HG03378 (cell line): ENCODE data around the gene OGDH.
A peak's percentile ranks its signal among the peaks of the same experiment; 100 is the strongest.

Source experiments
- ATAC-seq: cut with Tn5 transposase; IDR thresholded peaks from one replicate; pipeline ENCODE4 v1.9.1; 2021; ENCODE audit warnings: mild to moderate bottlenecking, moderate library complexity; ENCODE audit not compliant: unreplicated experiment

The OGDH gene

DNA sequence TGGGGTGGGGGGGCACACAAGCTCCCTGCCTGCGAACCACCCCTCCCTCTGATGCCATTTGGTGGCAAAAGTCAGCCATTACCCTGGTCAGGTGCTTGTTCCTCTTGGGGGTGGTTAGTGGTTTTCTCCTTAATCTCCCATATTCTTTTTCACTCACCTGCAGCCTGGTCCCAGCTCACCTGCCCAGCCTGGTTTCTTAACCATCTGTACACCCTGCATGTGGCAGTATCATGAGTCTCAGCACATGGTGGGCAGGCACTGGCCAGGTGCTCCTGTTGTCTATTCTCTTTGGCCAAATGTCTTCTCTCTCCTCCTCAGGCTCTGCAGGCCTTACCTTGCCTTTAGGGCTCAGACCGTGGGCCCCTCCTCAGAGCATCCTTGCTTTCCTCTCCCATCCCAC lies 30.5 kb downstream of the OGDH start:
- ATAC-seq: no peak

DNA sequence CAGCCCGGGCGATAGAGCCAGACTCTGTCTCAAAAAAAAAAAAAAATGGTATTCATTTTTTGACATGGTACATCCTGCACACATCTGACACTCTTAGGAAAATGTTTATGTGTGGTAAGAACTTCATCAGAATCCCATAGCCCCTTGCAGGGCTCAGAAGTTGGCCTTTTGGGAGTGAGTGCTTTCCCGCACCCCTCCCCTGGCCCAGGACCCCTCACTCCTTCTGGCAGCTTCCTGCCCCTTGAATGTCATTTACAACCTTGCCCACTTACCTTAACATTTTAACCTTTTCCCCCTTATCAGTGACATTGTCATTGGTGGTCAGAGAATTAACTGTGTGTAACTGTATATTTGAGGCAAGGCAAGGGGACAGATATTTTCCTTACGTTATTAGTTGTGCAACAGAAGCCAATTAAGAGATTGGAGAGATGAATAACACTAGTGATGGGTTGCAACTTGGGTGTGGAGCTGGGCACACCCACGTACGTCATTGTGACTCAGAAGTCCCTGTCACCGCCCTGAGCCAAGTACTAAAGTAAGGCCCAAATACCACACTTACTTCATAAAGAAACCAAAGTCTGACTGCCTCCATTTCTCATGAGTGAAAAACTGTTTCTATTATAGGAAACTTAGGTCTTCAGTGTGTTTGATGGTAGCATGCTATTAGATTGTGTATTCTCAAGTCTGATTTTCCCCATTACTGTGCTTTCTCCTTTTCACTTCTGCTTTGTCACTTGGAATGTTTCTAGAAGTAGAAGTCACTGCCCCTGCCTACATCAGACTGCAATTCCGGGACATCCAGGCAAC lies 31.6 kb downstream of the OGDH start:
- peak; percentile 55 for ATAC-seq

DNA sequence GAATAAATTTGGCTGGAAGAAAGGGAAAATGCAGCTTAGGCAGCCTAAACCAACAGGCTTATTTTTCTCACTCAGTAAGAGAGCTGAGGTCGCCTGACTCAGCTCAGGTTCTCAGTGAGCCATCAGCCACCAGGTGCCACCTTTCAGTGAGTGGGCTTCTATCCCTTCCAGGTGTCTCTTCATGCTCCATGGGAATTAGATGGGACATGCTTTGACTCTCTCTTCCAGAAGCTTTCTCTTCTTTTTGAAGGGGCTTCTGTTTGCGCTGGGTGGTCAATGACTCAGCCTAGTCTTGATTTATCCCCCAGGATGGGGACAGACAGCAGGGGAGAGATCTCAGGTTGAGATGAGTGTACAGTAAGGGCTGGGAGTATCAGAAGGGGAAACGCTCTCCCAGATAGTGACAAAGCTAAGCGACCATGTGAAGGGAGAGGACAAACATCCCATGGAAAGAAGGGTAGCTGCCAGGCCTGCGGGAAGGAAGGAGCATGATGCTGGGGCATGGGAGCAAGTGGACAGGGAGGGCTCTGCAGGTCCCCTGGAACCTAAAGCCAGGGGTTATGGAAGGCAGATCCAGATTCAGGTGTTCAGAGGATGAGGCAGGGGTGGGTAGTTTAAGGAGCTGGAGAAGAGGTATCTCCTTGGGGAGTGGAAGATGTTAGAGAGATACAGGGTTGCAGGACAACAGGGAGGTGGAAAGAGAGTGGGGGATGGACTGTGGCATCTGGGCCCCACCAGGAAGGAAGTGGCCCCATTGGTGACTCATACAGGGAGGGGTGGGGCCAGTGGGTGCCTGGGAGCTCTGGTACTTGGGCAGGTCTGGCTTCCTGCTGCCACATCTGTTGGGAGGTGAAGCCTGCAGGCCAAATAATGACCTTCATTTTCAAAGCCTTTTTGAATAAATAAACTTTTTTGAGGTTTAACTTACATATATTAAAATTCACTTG lies 32.5 kb downstream of the OGDH start:
- peak; percentile 51 for ATAC-seq

DNA sequence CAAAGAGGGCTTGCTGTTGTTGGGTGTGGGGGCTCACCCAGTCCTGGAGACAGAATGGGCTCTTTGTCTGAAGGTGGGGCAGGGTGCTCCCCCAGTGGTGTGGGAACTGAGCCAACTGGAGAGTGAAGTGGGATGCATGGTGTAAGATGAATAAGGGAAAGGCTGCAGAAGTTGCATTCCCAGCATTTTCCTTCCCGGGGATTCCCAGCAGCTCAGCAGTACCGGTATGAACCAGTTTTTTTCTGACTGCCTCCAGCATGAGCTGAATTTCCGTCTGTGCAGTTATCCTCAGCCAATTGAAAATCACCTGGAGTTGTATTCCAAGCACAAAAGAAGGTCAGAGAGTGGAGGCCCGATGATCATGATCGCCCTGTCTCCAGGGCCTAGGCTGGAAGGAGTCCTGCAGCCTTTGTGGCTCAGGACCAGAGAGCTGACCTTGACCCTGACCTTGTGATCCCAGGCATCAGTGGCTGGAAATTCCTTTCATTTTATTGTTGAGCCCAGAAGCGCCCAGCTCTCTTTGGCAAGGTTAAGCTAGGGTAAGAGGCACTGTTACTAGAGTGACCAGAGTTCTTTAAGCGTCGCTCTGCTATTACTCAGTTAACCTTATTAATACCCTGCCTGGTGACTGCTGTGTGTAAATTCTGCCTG lies 33.4 kb downstream of the OGDH start:
- ATAC-seq: no peak

DNA sequence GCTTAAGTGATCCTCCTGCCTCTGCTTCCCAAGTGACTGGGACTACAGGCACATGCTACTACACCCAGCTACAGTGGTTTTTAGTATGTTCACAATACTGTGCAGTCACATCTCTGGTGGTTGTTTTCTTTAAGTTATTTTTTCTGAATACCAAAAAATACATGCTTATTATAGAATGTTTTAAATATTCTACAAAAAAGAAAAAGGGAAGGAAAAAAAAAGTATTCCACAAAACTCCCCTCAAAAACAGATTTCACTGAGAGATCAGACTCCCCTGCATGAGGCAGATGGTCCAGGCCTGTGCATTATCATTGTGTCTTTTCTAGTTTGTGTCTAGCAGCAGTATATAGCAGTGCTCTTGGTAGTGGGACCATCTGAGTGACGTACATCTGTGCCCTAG lies 36.8 kb downstream of the OGDH start:
- no peak for ATAC-seq

DNA sequence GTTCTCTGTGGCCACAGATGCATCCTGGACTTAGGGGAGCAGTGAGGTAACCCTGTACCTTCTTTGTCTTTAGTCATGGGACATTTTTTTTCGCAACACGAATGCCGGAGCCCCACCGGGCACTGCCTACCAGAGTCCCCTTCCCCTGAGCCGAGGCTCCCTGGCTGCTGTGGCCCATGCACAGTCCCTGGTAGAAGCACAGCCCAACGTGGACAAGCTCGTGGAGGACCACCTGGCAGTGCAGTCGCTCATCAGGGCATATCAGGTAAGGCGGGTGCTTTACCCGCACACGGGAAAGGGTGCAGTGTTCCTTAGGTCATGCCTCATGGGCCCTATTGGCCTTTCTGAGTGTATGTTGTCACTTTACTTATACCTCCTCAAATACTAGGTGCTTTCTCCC lies 38.8 kb downstream of the OGDH start:
- ATAC-seq: no peak

DNA sequence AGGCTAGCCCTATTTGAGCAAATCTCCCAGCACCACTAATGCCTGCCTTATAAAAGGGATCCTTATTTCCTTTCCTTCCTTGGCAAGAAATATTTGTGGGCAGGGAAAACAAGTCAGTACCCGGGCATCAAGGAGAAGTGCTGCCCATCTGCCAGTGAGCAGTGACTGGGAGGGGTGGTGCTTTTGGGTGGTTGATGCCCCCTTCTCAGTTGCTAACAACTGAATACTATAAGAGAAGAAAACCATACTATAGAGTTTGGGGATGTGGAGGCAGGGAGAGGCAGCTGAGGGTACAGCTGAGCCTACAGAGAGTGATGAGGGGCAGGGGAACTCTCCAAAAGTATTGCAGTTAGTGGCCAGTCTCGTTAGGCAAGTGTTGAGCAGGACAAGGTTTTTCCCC lies 39.3 kb downstream of the OGDH start:
- ATAC-seq: no peak

DNA sequence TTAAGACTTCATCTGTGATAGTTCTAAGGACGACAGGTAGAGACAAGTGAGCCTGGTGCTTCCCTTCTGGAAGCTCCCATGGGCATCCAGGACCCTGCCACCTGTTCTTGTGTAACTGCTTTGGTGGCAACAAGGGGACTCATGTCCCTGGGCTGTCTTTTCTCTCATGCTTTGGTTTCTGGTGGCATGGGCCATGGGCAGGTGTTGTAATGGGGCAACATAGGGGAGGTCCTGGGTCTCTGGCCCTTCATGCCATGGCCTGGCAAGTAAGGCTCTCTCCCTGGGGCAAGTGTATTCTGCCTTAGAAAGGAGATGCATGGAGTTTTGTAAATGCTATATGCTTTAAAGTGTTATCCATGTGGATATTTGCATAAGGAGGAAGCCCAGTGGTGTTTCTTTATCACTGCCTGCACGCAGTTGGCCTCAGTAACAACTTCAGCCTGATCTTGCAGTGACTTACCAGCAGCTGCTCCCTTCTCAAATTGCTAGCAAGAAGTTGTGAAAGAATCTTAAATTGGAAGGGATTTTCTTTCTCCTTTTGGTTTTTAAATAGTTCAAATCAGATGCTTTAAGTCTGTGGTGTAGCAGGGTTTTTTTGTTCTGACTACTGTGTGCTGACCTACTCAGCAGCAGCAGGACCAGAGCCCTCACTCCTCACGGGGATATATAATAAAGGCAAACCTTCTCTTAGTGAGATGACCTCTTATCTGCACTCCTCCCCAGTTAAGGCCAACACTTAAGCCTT lies 39.9 kb downstream of the OGDH start:
- ATAC-seq: no peak

DNA sequence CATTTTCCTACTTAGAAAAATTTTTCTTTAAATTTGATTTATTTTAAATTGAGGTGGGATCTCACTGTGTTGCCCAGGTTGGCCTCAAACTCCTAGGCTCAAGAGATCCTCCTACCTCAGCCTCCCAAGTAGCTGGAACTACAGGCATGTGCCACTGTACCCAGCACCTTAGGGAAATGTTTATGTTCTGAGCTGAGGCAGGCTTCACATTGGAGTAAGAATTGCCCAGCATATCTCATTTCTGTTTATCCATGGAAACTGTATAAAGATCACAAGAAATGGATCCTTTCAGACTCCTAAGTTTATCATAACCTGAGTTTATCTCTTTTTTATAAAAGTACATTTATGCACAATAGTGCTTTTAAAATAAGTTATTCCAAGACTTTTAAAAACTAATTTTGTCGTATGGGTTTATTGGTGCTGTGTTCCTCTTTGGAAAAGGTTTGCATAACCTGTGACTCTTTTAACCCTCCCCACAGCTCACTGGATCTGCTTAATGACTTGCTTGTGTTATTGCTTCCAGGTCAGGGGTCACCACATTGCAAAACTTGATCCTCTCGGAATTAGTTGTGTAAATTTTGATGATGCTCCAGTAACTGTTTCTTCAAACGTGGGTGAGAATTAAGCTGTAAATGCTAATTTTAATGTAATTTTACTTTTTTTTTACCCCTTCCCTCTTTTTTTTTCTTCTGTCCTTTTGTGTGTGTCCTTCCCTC lies 40.7 kb downstream of the OGDH start:
- ATAC-seq: no peak

DNA sequence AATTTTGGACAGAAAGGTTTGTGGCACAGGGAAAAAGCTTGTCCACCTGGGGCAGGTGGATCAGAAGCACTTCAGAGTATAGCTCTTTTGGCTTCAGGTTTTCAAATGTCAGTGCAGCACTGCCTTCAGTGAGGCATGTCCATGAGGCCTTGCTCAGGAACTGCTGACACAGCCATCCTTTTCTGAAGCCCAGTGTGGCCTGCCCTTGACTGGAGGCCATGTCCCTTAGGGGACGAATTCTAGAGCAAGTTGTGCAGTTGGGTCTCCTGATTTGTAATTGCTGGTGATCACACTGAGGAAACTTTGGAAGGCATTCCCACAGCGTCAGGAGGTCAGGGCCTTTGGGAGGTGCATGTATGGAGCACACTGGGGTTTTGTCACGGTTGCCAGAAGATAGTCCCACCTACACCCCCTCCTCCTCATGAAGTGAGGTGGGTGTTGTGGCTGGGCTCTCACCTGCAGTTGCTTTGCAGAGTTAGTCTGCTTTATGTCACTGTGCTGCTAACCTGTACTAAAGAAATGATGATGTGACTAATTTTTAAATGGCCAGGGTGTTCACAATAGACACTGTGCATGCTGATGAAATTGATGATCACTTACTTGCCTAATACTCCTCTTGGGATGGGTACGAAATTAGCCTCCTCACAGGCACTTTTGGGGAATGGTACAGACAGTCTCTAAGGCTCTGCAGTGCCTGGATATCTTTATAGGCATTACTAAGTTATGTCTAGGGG lies 41.7 kb downstream of the OGDH start:
- ATAC-seq: no peak

DNA sequence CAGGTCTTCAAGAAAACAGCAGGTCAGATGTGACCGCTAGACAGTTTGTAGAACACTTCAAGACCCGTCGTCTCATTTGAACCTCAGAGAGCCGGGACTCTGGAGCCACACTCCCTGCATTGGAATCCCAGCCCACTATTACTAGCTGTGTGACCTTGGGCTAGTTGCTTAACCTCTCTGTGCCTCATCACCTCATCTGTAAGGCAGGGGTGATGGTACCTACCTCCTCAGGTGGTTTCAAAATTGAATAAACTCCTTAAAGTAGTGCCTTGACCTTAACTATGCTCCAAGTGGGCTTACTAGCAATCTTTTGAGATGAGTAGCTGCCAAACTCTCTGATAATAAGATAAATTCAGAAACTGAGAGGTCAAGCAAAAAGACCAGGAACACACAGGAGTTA lies 43.8 kb downstream of the OGDH start:
- ATAC-seq: no peak

DNA sequence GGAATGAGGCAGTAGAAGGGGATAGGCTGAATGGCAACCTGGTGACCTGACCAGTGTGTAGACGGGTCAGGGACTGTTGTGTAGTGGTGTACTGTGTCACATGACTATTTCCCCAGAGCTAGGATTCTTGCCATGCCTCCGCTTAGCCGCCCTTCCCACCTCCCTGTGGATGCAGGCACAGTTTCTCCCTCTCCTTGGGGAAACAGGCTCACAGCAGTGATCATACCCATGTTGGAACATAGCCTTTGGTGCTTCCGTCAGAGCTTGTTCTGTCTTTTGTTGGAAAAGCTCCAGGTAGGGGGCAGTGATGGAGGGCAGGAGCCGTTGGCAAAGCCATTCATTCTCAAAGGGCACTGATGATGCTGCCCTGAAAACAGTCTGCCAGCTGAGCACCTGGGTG lies 44.3 kb downstream of the OGDH start:
- no peak for ATAC-seq

DNA sequence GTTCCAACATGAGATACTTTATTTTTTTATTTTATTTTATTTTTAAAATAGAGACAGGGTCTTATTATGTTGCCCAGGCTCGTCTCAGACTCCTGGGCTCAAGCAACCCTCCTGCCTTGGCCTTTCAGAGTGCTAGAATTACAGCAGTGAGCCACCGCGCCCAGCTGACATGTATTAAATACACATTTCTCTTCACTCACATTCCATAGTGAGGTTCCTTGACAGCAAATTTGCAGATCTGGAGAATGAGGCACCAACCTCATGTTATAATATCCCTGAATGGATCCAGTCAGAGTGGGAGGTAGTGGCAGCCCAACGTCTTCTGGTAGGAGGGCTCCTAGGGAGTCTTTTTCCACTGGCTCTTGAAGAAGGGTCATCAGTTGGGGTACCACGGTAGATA lies 46.1 kb downstream of the OGDH start:
- no peak for ATAC-seq

DNA sequence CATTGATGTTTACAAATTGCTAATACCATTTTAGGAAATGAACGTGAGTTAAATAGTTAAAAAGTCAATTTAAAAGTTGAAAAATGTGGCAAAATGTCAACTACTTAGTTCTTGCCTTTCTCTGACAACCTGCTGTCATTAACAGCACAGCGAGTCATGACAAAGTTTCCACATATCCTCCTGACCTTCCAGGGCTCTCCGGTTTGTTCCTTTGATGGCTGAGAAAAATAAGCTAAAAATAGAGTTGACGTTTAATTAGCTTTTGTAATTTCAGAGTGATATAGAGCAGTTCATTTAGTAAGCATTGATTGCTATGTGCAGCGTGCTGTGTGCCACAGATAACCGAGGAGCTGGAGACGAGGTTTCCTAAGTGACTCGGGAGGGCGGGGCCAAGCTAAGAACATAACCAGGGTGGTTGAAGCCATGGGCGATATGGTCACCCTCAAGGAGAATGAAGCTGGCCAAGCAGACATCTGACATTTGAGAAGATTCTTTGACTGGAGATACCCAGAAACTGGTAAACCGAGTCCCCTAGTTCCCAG lies 47.9 kb downstream of the OGDH start:
- ATAC-seq: no peak

DNA sequence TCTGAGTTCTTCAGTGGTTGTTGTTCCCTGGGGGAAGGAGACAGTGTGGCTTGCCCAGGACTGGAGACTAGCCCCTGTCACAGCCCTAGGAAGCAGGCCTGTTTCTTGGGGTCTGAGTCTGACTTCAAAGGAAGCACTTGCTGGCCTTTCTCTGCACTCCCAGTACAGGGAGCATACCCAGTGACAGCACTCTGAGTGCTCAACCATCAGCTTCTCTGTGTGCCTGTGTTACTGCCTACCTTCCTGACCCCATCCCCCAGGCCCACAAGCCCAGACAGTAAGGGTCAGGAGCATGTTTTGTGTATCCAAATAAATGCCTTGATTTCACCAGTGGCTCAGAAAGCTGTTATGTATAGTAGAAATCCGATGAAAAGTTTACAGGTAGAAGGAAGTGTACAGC lies 48.9 kb downstream of the OGDH start:
- no peak for ATAC-seq

DNA sequence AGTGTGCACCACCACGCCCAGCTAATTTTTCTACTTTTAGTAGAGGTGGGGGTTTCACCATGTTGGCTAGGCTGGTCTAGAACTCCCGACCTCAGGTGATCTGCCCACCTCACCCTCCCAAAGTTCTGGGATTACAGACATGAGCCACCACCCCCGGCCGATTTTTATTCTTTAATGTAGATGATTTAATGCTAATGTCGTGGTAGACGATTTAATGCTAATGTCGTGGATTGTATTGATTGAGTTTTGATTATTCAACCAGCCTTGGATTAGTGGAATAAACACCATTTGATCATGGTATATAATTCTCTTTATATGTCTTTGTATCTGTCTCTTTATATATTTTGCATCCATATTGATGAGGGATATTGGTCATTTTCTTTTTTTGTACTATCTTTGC lies 52.6 kb downstream of the OGDH start:
- ATAC-seq: no peak

DNA sequence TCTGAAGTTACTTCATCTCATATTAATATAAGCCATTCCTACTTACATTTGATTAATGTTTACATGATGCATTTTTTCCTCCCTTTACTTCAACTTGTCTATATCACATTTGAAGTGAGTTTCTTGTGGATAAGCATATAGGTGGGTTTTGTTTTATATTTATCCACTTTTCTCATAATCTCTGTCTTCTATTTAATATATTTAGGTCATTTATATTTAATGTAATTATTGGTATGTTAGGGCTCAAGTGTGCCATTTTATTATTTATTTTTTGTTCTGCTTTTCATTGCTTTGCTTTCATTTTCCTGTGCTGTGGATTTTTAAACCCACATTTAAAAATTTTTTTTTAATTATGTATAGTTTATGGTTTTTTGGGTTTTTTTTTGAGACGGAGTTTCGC lies 54.8 kb downstream of the OGDH start:
- no peak for ATAC-seq

DNA sequence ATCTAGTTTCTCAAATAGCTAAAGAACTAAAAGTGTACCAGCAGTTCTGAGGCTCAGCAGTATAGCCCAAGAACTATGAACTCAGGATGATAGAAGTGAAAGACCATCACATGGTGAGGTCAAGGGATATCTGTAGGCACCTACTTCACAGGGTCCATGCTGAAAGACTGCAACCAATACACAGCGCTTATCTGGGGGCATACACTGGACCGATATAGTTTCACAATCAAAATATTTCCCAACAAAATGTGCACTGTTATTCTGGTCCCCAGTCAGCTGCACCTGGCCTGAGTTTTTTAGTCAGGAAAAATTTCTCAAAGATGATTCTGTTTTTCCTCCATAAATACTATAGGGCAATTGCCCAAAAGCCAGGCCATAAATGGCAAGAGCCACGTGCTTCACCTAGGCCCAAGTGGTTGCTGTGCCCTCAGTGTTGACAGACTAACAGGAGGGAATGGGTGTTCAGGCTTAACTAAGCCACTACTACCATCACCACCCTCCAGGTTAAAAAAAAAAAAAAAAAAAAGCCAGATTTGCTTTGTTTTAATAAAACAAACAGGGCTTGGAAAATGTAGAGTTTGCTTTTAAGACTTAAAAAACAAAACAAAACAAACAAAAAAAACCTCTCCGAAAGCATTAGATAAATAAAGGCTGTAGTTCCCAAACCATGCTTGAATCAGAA lies 58.5 kb downstream of the OGDH start:
- ATAC-seq: no peak
